ENCODE results near the gene CACNG4. TPM values are rescaled to one million over a fixed set of nuclear protein-coding genes. Genes with fewer than 3 reads are reported as not detected.
A peak's percentile ranks its signal among the peaks of the same experiment; 100 is the strongest.

CACNG4 gene
- total RNA-seq, 1 donor from 2014 or later: 5.8 TPM

GRCh38 chr17:66975614-66976378 is 11.3 kb downstream of the CACNG4 start:
- FAIRE-seq (no peak), DNase-seq (ENCODE audit: low read depth) (no peak)
- no peak overlapping the region for H3K9ac ChIP-seq (ENCODE audit: low read length)
- H3K4me3 ChIP-seq (ENCODE audit: insufficient read depth, low read depth, low read length): no peak overlapping the region
- peaks cover 4% of the 10 kb centered on the region for H3K4me1 ChIP-seq (ENCODE audit: insufficient read depth, low read length)
- H3K27me3 ChIP-seq (ENCODE audit: insufficient read depth, low read length): peaks cover 7% of the 10 kb centered on the region
- H2AFZ ChIP-seq (ENCODE audit: low read depth, low read length): no peak overlapping the region
- H3K9me3 ChIP-seq (ENCODE audit: insufficient read depth, low read depth, low read length): no peaks in the 10 kb centered on the region
- H4K20me1 ChIP-seq (ENCODE audit: insufficient read depth, low read length): no peaks in the 10 kb centered on the region
- no peak overlapping the region for H3K4me2 ChIP-seq (ENCODE audit: low read length)
- Mint-ChIP-seq H3K4me1 (ENCODE audit: low read depth, unreplicated experiment) (no peaks in the 10 kb centered on the region), H3K9me3 (ENCODE audit: unreplicated experiment) (peaks cover 1% of the 10 kb centered on the region), H3K27ac (ENCODE audit: unreplicated experiment) (no peak overlapping the region), H3K4me3 (ENCODE audit: unreplicated experiment) (no peak overlapping the region), H3K27me3 (ENCODE audit: low read depth, unreplicated experiment) (peaks cover 44% of the 10 kb centered on the region), H3K36me3 (ENCODE audit: low read depth, unreplicated experiment) (no peaks in the 10 kb centered on the region)
- TF ChIP-seq EZH2 (IDR thresholded peaks at IDR 0.05; ENCODE audit: insufficient read depth, low read length) (no peak), CTCF (IDR thresholded peaks at IDR 0.05; ENCODE audit: insufficient read depth, low read depth, low read length) (peak; percentile 8)
- no peaks in the 10 kb centered on the region for H3K36me3 ChIP-seq (ENCODE audit: insufficient read depth, low read length)
- H3K27ac ChIP-seq (ENCODE audit: low read depth, low read length): no peak overlapping the region
- H3K79me2 ChIP-seq (ENCODE audit: insufficient read depth, low read length): no peaks in the 10 kb centered on the region

- H3K79me2 ChIP-seq (ENCODE audit: insufficient read depth, low read length): no peaks in the 10 kb centered on the region
- H3K4me2 ChIP-seq (ENCODE audit: low read length): no peak overlapping the region
- Mint-ChIP-seq H3K27me3 (ENCODE audit: low read depth, unreplicated experiment) (peaks cover 42% of the 10 kb centered on the region), H3K27ac (ENCODE audit: unreplicated experiment) (no peak overlapping the region), H3K9me3 (ENCODE audit: unreplicated experiment) (peaks cover 1% of the 10 kb centered on the region), H3K36me3 (ENCODE audit: low read depth, unreplicated experiment) (no peaks in the 10 kb centered on the region), H3K4me1 (ENCODE audit: low read depth, unreplicated experiment) (no peaks in the 10 kb centered on the region), H3K4me3 (ENCODE audit: unreplicated experiment) (no peak overlapping the region)
- DNase-seq (ENCODE audit: low read depth): no peak
- H3K4me1 ChIP-seq (ENCODE audit: insufficient read depth, low read length): peaks cover 4% of the 10 kb centered on the region
- FAIRE-seq: no peak
- TF ChIP-seq EZH2 (IDR thresholded peaks at IDR 0.05; ENCODE audit: insufficient read depth, low read length): no peak
- no peak for TF ChIP-seq CTCF (IDR thresholded peaks at IDR 0.05; ENCODE audit: insufficient read depth, low read depth, low read length)
- no peaks in the 10 kb centered on the region for H4K20me1 ChIP-seq (ENCODE audit: insufficient read depth, low read length)
- H3K36me3 ChIP-seq (ENCODE audit: insufficient read depth, low read length): no peaks in the 10 kb centered on the region
- H3K4me3 ChIP-seq (ENCODE audit: insufficient read depth, low read depth, low read length): no peak overlapping the region
- no peak overlapping the region for H3K27ac ChIP-seq (ENCODE audit: low read depth, low read length)
- no peaks in the 10 kb centered on the region for H3K9me3 ChIP-seq (ENCODE audit: insufficient read depth, low read depth, low read length)
- no peak overlapping the region for H2AFZ ChIP-seq (ENCODE audit: low read depth, low read length)
- no peak overlapping the region for H3K9ac ChIP-seq (ENCODE audit: low read length)
- H3K27me3 ChIP-seq (ENCODE audit: insufficient read depth, low read length): peaks cover 7% of the 10 kb centered on the region
These were observed 11.8 kb downstream of the CACNG4 start for GRCh38 chr17:66976379-66976663.

GRCh38 chr17:66976781-66977201 is 12.3 kb downstream of the CACNG4 start:
- H3K4me3 Mint-ChIP-seq (ENCODE audit: unreplicated experiment): no peak overlapping the region
- H3K36me3 Mint-ChIP-seq (ENCODE audit: low read depth, unreplicated experiment): peaks cover under 1% of the 10 kb centered on the region
- peaks cover 4% of the 10 kb centered on the region for H3K4me1 ChIP-seq (ENCODE audit: insufficient read depth, low read length)
- H3K79me2 ChIP-seq (ENCODE audit: insufficient read depth, low read length): no peaks in the 10 kb centered on the region
- H3K27ac Mint-ChIP-seq (ENCODE audit: unreplicated experiment): no peak overlapping the region
- H3K9me3 Mint-ChIP-seq (ENCODE audit: unreplicated experiment): peaks cover 1% of the 10 kb centered on the region
- no peak overlapping the region for H3K9ac ChIP-seq (ENCODE audit: low read length)
- DNase-seq (ENCODE audit: low read depth) (no peak), FAIRE-seq (no peak)
- no peaks in the 10 kb centered on the region for H3K36me3 ChIP-seq (ENCODE audit: insufficient read depth, low read length)
- H3K27ac ChIP-seq (ENCODE audit: low read depth, low read length): no peak overlapping the region
- H2AFZ ChIP-seq (ENCODE audit: low read depth, low read length): peak overlapping the region; percentile 34
- no peak for TF ChIP-seq EZH2 (IDR thresholded peaks at IDR 0.05; ENCODE audit: insufficient read depth, low read length)
- no peak for TF ChIP-seq CTCF (IDR thresholded peaks at IDR 0.05; ENCODE audit: insufficient read depth, low read depth, low read length)
- no peaks in the 10 kb centered on the region for H4K20me1 ChIP-seq (ENCODE audit: insufficient read depth, low read length)
- H3K4me3 ChIP-seq (ENCODE audit: insufficient read depth, low read depth, low read length): no peak overlapping the region
- H3K27me3 ChIP-seq (ENCODE audit: insufficient read depth, low read length): peaks cover 7% of the 10 kb centered on the region
- H3K9me3 ChIP-seq (ENCODE audit: insufficient read depth, low read depth, low read length): no peaks in the 10 kb centered on the region
- H3K4me1 Mint-ChIP-seq (ENCODE audit: low read depth, unreplicated experiment): no peaks in the 10 kb centered on the region
- peaks cover 38% of the 10 kb centered on the region for H3K27me3 Mint-ChIP-seq (ENCODE audit: low read depth, unreplicated experiment)
- no peak overlapping the region for H3K4me2 ChIP-seq (ENCODE audit: low read length)
